Neural crest cell (in vitro differentiated cells): ENCODE measurements around the gene FANCG. TPM values are rescaled to one million over a fixed set of nuclear protein-coding genes. Genes with fewer than 3 reads are reported as not detected.
A peak's percentile ranks its signal among the peaks of the same experiment; 100 is the strongest.

ENCODE experiments used
- DNase-seq: peaks from one replicate; pipeline ENCODE4 v3.0.0; 2021; ENCODE audit warnings: low read depth, mixed read lengths, low spot score
- H3K27ac Mint-ChIP-seq: one replicate; pipeline ENCODE4 v1.8.0; 2021; ENCODE audit warnings: mild to moderate bottlenecking, mixed read lengths; ENCODE audit not compliant: unreplicated experiment
- H3K27me3 Mint-ChIP-seq: 2 replicates; pipeline ENCODE4 v1.8.0; 2021; ENCODE audit warnings: low read depth, mild to moderate bottlenecking, mixed read lengths
- H3K36me3 Mint-ChIP-seq: 2 replicates; pipeline ENCODE4 v1.8.0; 2021; ENCODE audit warnings: low read depth, mild to moderate bottlenecking, mixed read lengths
- H3K4me1 Mint-ChIP-seq: 2 replicates; pipeline ENCODE4 v1.8.0; 2021; ENCODE audit warnings: mixed read lengths
- H3K4me3 Mint-ChIP-seq: one replicate; pipeline ENCODE4 v1.8.0; 2021; ENCODE audit warnings: mild to moderate bottlenecking, mixed read lengths
- H3K9me3 Mint-ChIP-seq: 2 replicates; pipeline ENCODE4 v1.8.0; 2021; ENCODE audit warnings: mixed read lengths
- CTCF ChIP-seq: fragments of 200-600 bp; sonication (generic); conservative IDR thresholded peaks from 2 replicates; pipeline ENCODE4 v1.5.0; 2021; ENCODE audit warnings: antibody characterized with exemption, mild to moderate bottlenecking
- total RNA-seq: library from RNA; stranded (reverse); gene quantifications from 2 replicates; pipeline ENCODE4 v1.2.1, GENCODE V29; 2021

FANCG gene
- total RNA-seq, 1 donor from 2014 or later: 126 TPM

- H3K27ac Mint-ChIP-seq: peak overlapping the region; percentile 75
- peaks cover 50% of the 10 kb centered on the region for H3K4me1 Mint-ChIP-seq
- H3K9me3 Mint-ChIP-seq: peaks cover 3% of the 10 kb centered on the region
- TF ChIP-seq CTCF: no peak
- peak overlapping the region; percentile 55 for H3K4me3 Mint-ChIP-seq
- peaks cover 18% of the 10 kb centered on the region for H3K36me3 Mint-ChIP-seq
- DNase-seq: no peak
- H3K27me3 Mint-ChIP-seq: peaks cover 2% of the 10 kb centered on the region
These were observed 5.0 kb downstream of the FANCG start for GRCh38 chr9:35074791-35075190.

- Mint-ChIP-seq H3K4me3 (peak overlapping the region; percentile 55), H3K36me3 (peaks cover 18% of the 10 kb centered on the region), H3K27ac (no peak overlapping the region), H3K4me1 (peaks cover 54% of the 10 kb centered on the region), H3K9me3 (peaks cover 3% of the 10 kb centered on the region), H3K27me3 (peaks cover 2% of the 10 kb centered on the region)
- no peak for DNase-seq
- no peak for TF ChIP-seq CTCF
These were observed 5.6 kb downstream of the FANCG start for GRCh38 chr9:35074141-35074540.

GRCh38 chr9:35073279-35073612 lies 6.5 kb downstream of the FANCG start:
- Mint-ChIP-seq H3K4me1 (peaks cover 54% of the 10 kb centered on the region), H3K27ac (peak overlapping the region; percentile 79), H3K4me3 (peak overlapping the region; percentile 93), H3K9me3 (peaks cover 3% of the 10 kb centered on the region), H3K27me3 (peaks cover 2% of the 10 kb centered on the region), H3K36me3 (peaks cover 24% of the 10 kb centered on the region)
- DNase-seq: no peak
- TF ChIP-seq CTCF: no peak

GRCh38 chr9:35072461-35073278 lies 7.1 kb downstream of the FANCG start, which contains the start of gene VCP:
TSS of gene VCP (minus strand) at chr9:35072625. CDS start at chr9:35072353, 272 bp downstream.
- H3K36me3 Mint-ChIP-seq: peaks cover 30% of the 10 kb centered on the region
- peak; percentile 93 for DNase-seq
- peak within 1 kb of the TSS; percentile 98 for H3K4me3 Mint-ChIP-seq
- peaks cover 2% of the 10 kb centered on the region for H3K27me3 Mint-ChIP-seq
- peaks cover 3% of the 10 kb centered on the region for H3K9me3 Mint-ChIP-seq
- H3K27ac Mint-ChIP-seq: peak within 1 kb of the TSS; percentile 98
- H3K4me1 Mint-ChIP-seq: peaks cover 53% of the 10 kb centered on the region
- TF ChIP-seq CTCF: no peak

- DNase-seq: peak; percentile 70
- peaks cover 2% of the 10 kb centered on the region for H3K27me3 Mint-ChIP-seq
- peak overlapping the region; percentile 98 for H3K27ac Mint-ChIP-seq
- H3K4me3 Mint-ChIP-seq: peak overlapping the region; percentile 98
- peaks cover 36% of the 10 kb centered on the region for H3K36me3 Mint-ChIP-seq
- peaks cover 3% of the 10 kb centered on the region for H3K9me3 Mint-ChIP-seq
- peaks cover 48% of the 10 kb centered on the region for H3K4me1 Mint-ChIP-seq
- peak; percentile 51 for TF ChIP-seq CTCF
These were observed 7.8 kb downstream of the FANCG start for GRCh38 chr9:35071814-35072460.
